Fibroblast of lung (primary cell): Measurements from ENCODE around the gene SUGT1.
"Not testable (repeated sequence)": the region's sequence is repeated elsewhere in the genome, so short reads cannot be mapped to it uniquely, and the experiment has no call there.

Experiments used
- CTCF ChIP-seq, 2 donors: IDR thresholded peaks in 1 of 2; conservative IDR thresholded peaks in 1 of 2; 1 replicate in 1 of 2; 2 replicates in 1 of 2; pipeline ENCODE4 v1.5.1; 2011 to 2012; ENCODE audit warnings: low read length in 2 of 2, control low read depth in 1 of 2, inconsistent platforms in 1 of 2, low read depth in 1 of 2, mild to moderate bottlenecking in 1 of 2
- EZH2 ChIP-seq: IDR thresholded peaks from 2 replicates; pipeline ENCODE4 v1.5.1; 2012; ENCODE audit warnings: low read length, control low read depth, mild to moderate bottlenecking; ENCODE audit errors: missing control alignments

DNA sequence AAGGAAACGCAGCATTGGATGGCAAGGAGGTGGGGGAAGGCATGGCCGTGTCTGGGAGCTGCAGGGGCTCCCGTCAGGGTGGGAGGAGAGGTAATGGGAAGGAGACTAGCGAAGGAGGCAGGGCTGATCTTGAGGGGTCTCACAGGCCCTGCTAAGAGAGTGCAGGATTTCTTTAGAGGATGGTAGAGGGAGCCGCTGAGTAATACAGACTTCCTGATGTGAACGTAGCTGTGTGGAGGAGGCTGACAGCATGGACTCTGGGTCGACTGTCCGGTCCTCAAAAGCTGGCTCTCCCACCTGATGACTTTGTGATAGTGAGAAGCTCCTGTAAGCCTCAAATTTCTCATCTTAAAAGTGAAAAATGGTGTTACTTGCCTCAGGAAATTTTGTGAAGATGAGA is 44.5 kb upstream of the SUGT1 start:
- TF ChIP-seq CTCF (conservative IDR thresholded peaks at IDR 0.05 in 1 of 2, IDR thresholded peaks at IDR 0.05 in 1 of 2; ENCODE audit: low read depth in 1 of 2, low read length in 2 of 2); EZH2: not testable (repeated sequence)
